AG09309 (cell line): Measurements from ENCODE around the gene ARHGEF12.
A peak's percentile ranks its signal among the peaks of the same experiment; 100 is the strongest.

Source experiments
- DNase-seq: peaks from one replicate; pipeline ENCODE4 v3.0.0-alpha.2; 2010; ENCODE audit warnings: low read depth
- H3K4me3 ChIP-seq: 2 replicates; pipeline ENCODE4 v1.5.1; 2011; ENCODE audit warnings: mild to moderate bottlenecking, low read depth, low read length, moderate library complexity; ENCODE audit not compliant: control insufficient read depth
- TF ChIP-seq, protein P1 (sequence below): IDR thresholded peaks from 2 replicates; pipeline ENCODE4 v1.5.1; 2011; ENCODE audit warnings: mild to moderate bottlenecking, low read depth, low read length, inconsistent platforms; ENCODE audit not compliant: insufficient read depth, control insufficient read depth; ENCODE audit errors: missing control alignments

ARHGEF12 gene

DNA sequence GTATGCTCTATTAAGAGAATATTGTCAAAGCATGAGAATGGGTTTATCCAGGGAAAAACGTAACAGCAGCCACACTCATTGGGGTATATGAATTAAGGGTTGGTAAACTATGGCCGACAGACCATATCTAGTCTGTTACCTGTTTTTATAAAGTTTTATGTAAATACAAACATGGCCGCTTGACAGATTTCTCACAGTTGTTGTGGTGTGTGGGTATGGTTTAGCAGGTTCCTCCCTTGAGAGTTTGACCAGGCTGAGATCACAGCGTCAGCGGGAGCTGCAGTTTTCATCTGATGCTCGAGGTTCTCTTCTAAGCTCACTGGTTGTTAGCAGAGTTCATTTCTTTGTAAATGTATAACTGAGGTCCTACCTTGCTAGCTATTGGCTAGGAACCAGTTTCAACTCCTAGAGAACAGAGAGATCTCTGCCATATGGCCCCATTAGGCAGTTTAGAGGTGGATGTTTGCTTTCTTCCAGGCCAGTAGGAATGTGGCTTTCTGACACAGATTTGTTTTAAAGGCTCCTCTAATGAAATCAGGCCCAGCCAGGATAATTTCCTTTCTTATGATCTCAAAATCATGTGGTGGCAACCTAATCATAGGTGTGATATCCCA is 129.8 kb downstream of the ARHGEF12 start:
- DNase-seq: no peak
- H3K4me3 ChIP-seq: no peak overlapping the region
- TF ChIP-seq, protein P1, sequence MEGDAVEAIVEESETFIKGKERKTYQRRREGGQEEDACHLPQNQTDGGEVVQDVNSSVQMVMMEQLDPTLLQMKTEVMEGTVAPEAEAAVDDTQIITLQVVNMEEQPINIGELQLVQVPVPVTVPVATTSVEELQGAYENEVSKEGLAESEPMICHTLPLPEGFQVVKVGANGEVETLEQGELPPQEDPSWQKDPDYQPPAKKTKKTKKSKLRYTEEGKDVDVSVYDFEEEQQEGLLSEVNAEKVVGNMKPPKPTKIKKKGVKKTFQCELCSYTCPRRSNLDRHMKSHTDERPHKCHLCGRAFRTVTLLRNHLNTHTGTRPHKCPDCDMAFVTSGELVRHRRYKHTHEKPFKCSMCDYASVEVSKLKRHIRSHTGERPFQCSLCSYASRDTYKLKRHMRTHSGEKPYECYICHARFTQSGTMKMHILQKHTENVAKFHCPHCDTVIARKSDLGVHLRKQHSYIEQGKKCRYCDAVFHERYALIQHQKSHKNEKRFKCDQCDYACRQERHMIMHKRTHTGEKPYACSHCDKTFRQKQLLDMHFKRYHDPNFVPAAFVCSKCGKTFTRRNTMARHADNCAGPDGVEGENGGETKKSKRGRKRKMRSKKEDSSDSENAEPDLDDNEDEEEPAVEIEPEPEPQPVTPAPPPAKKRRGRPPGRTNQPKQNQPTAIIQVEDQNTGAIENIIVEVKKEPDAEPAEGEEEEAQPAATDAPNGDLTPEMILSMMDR: no peak

DNA sequence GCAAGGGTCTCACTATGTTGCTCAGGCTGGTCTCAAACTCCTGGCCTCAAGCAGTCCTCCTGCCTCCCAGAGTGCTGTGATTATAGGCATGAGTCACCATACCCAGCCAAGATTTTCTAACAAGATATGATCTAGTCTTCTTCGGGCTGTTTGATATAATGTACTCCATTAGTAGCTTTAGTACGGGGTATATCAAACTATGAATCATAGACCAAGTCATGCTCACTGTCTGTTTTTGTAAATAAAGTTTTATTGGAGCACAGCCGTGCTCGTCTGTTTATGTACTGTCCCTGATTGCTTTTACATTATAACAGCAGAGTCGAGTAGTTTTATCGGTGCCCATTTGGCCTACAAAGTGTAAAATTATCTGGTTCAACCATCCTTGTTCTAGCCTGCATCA is 131.4 kb downstream of the ARHGEF12 start:
- H3K4me3 ChIP-seq: no peak overlapping the region
- DNase-seq: no peak
- TF ChIP-seq, protein P1: no peak

DNA sequence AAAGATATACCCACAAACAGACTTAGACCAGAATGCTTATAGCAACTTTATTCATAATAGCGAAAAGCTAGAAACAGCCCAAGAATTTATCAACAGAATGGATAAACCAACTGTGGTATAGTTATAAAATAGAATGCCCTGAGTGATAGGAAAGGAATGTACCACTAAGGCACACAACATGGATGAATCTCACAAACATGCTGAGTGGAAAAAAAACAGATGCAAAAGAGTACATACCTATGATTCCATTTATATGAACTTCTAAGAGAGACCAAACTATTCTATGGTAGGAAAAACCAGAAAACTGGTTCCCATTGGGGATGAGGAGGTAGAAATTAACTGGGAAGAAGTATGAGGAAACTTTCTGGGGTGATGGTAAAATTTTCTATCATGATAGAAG is 134.9 kb downstream of the ARHGEF12 start:
- DNase-seq: peak; percentile 64
- TF ChIP-seq, protein P1: no peak
- no peak overlapping the region for H3K4me3 ChIP-seq

DNA sequence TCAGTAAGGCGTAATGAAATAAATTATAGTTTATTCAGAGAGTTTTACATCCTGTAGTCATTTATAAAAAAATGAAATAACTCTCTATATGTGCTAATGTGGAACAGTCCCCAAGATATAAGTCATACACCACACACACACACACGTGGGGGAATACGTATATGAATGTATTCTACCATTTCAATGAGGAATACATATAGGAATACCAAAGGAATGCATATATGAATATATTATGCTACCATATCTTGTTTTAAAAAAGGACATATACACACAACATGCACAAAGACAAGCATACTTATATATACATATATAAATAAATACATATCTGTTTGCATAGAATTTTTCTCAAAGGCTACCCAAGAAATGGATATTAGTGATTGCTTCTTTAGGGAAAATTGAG is 135.8 kb downstream of the ARHGEF12 start:
- TF ChIP-seq, protein P1: no peak
- no peak overlapping the region for H3K4me3 ChIP-seq
- no peak for DNase-seq

DNA sequence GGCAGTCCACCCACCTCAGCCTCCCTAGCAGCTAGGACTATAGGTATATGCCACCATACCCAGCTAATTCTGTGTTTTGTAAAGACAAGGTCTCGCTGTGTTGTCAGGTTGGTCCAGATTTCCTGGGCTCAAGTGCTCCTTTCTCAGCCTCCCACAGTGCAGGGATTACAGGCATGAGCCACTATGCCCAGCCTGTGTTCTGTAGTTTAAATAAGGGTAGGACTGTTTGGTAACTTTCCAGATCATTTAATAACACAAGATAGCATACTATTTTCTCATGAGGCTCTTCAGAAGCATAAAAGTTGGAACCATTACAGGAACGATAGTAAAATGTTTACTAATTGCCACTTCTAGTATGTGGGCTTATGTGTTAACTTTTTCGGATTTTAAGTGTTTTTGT is 137.3 kb downstream of the ARHGEF12 start:
- TF ChIP-seq, protein P1: no peak
- no peak for DNase-seq
- H3K4me3 ChIP-seq: no peak overlapping the region

DNA sequence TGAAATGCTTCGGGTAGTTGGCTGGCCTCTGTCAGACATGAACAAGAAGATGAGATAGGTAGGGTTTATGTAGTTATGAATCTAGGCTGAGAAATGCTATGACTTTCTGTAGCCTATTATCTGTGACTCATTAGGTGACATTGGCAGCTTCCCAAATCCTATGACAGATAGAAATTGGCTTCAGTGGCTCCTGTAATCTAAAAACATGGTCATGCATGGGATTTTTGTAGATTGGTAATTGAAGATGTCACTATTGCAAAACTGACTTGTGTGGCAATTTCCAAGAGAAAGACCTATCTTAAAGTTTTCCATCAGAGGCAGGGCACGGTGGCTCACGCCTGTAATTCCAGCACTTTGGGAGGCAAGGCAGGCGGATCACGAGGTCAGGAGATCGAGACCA is 145.9 kb downstream of the ARHGEF12 start:
- no peak for DNase-seq
- H3K4me3 ChIP-seq: no peak overlapping the region
- TF ChIP-seq, protein P1: no peak

DNA sequence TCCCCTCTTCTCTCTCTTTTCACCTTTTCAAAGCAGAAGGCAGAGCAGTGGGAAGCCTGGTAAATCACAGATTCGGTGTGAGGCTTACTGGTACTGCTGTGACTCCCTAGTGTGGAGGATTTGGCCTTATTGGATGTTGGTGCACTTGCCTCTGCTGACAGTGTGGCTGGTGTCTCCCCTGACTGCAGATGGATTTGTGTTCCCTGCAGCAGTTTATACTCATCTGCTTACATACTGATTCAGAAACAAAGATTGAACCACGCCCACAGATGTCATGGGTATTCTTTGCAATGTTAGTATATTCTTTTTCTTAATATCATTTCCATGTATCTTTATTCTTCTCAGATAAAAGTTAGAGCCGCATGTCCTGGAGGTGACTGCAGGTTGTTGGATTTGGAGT is 148.5 kb downstream of the ARHGEF12 start:
- TF ChIP-seq, protein P1: no peak
- DNase-seq: no peak
- no peak overlapping the region for H3K4me3 ChIP-seq
